IMR-90 (cell line): ENCODE results near the gene NAA11.

Source experiments
- CEBPB ChIP-seq: IDR thresholded peaks from 2 replicates; pipeline ENCODE4 v1.6.1; 2012; ENCODE audit warnings: low read depth, low read length, improper control_type of control experiment
- CHD1 ChIP-seq: IDR thresholded peaks from 2 replicates; pipeline ENCODE4 v1.6.1; 2012; ENCODE audit warnings: low read depth, low read length, improper control_type of control experiment
- MAZ ChIP-seq: IDR thresholded peaks from 2 replicates; pipeline ENCODE4 v1.6.1; 2012; ENCODE audit warnings: low read depth, mild to moderate bottlenecking, low read length, improper control_type of control experiment, moderate library complexity, borderline replicate concordance
- NFE2L2 ChIP-seq: fragments of 150-350 bp; IDR thresholded peaks from 2 replicates; pipeline ENCODE4 v1.6.1; 2016; ENCODE audit warnings: low read depth, mild to moderate bottlenecking, low read length
- POLR2A ChIP-seq: IDR thresholded peaks from 2 replicates; pipeline ENCODE4 v1.6.1; 2012; ENCODE audit warnings: mild to moderate bottlenecking, low read depth, low read length
- RAD21 ChIP-seq: IDR thresholded peaks from 2 replicates; pipeline ENCODE4 v1.6.1; 2012; ENCODE audit warnings: low read length, improper control_type of control experiment
- RCOR1 ChIP-seq: IDR thresholded peaks from 2 replicates; pipeline ENCODE4 v1.6.1; 2012; ENCODE audit warnings: mild to moderate bottlenecking, low read length, improper control_type of control experiment; ENCODE audit not compliant: insufficient replicate concordance
- SMC3 ChIP-seq: fragments of 150-350 bp; IDR thresholded peaks from 2 replicates; pipeline ENCODE4 v1.6.1; 2016; ENCODE audit warnings: low read depth, mild to moderate bottlenecking, antibody characterized with exemption, low read length, moderate library complexity
- USF2 ChIP-seq: fragments of 150-350 bp; IDR thresholded peaks from 2 replicates; pipeline ENCODE4 v1.6.1; 2017; ENCODE audit warnings: mild to moderate bottlenecking, antibody characterized with exemption, low read length, low read depth
- TF ChIP-seq, protein P1 (sequence below): fragments of 150-350 bp; IDR thresholded peaks from 2 replicates; pipeline ENCODE4 v1.6.1; 2016; ENCODE audit warnings: low read depth, mild to moderate bottlenecking, low read length, moderate library complexity, borderline replicate concordance
- TF ChIP-seq, protein P2 (sequence below): conservative IDR thresholded peaks from 2 replicates; pipeline ENCODE4 v1.5.1; 2012; ENCODE audit warnings: mild to moderate bottlenecking, low read depth, low read length, improper control_type of control experiment

DNA sequence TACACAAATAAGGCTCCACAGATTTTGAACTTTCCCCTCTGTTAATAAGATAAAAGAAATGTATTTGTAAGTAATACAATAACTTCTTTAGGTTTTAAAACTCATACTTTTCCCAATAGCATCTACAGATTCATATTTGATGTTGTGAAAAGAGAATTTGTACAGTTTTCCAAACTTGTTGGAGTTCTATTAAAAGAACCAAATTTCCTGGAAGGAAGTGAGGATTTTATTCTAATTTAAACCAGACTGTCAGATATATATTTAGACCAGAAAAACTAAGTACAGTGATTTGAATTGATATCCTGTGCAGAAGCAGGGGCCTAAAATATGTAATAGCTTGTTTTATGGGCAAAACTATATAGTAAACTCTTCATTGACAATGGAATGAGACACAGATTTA lies 53.7 kb downstream of the NAA11 start:
- TF ChIP-seq POLR2A (no peak), SMC3 (no peak), USF2 (no peak), MAZ (no peak), NFE2L2 (no peak), RCOR1 (no peak), RAD21 (no peak), CEBPB (no peak), CHD1 (no peak)
- TF ChIP-seq, protein P1, sequence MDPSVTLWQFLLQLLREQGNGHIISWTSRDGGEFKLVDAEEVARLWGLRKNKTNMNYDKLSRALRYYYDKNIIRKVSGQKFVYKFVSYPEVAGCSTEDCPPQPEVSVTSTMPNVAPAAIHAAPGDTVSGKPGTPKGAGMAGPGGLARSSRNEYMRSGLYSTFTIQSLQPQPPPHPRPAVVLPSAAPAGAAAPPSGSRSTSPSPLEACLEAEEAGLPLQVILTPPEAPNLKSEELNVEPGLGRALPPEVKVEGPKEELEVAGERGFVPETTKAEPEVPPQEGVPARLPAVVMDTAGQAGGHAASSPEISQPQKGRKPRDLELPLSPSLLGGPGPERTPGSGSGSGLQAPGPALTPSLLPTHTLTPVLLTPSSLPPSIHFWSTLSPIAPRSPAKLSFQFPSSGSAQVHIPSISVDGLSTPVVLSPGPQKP: no peak
- TF ChIP-seq, protein P2, sequence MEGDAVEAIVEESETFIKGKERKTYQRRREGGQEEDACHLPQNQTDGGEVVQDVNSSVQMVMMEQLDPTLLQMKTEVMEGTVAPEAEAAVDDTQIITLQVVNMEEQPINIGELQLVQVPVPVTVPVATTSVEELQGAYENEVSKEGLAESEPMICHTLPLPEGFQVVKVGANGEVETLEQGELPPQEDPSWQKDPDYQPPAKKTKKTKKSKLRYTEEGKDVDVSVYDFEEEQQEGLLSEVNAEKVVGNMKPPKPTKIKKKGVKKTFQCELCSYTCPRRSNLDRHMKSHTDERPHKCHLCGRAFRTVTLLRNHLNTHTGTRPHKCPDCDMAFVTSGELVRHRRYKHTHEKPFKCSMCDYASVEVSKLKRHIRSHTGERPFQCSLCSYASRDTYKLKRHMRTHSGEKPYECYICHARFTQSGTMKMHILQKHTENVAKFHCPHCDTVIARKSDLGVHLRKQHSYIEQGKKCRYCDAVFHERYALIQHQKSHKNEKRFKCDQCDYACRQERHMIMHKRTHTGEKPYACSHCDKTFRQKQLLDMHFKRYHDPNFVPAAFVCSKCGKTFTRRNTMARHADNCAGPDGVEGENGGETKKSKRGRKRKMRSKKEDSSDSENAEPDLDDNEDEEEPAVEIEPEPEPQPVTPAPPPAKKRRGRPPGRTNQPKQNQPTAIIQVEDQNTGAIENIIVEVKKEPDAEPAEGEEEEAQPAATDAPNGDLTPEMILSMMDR: no peak
